H1 (cell line): Measurements from ENCODE around the gene TASOR2. TPM values are rescaled to one million over a fixed set of nuclear protein-coding genes. Genes with fewer than 3 reads are reported as not detected.

Source experiments
- CTCF ChIA-PET: fragments of 300-600 bp; sonication (Branson Sonifier 250); formaldehyde crosslinking; loops from one replicate; lab custom pipeline; 2021; ENCODE audit not compliant: partially characterized antibody; lab: Charles Lee
- POLR2A ChIA-PET: fragments of 300-600 bp; sonication (Branson Sonifier 250); formaldehyde crosslinking; loops from one replicate; lab custom pipeline; 2021; ENCODE audit warnings: inconsistent platforms; ENCODE audit not compliant: partially characterized antibody; lab: Charles Lee
- DNase-seq, 2 experiments: peaks; one replicate each; pipeline versions ENCODE4 v3.0.0 to v3.0.0-alpha.2; 2010 to 2022; ENCODE audit warnings: low spot score in 2 of 2, low read depth in 1 of 2, mixed read lengths in 1 of 2
- FAIRE-seq: peaks from 2 replicates; lab custom pipeline; 2011; peaks lifted over from hg19 to GRCh38; lab: Jason Lieb, UNC
- H2AFZ ChIP-seq: 2 replicates; pipeline ENCODE4 v1.8.1; 2012; ENCODE audit warnings: low read length, inconsistent platforms
- H2AK5ac ChIP-seq: 2 replicates; pipeline ENCODE4 v1.6.1; 2013; ENCODE audit warnings: low read depth, low read length
- H2BK120ac ChIP-seq: replicated peaks from 2 replicates; pipeline ENCODE3; 2013; ENCODE audit warnings: low read depth, low read length, inconsistent platforms
- H2BK12ac ChIP-seq: 2 replicates; pipeline ENCODE4 v1.6.1; 2013; ENCODE audit warnings: low read depth, low read length
- H2BK15ac ChIP-seq: 2 replicates; pipeline ENCODE4 v1.6.1; 2013; ENCODE audit warnings: low read length
- H2BK20ac ChIP-seq: 2 replicates; pipeline ENCODE4 v1.6.1; 2013; ENCODE audit warnings: low read length
- H2BK5ac ChIP-seq: 2 replicates; pipeline ENCODE4 v1.6.1; 2013; ENCODE audit warnings: low read depth, low read length
- H3K14ac ChIP-seq: 2 replicates; pipeline ENCODE4 v1.6.1; 2013; ENCODE audit warnings: inconsistent platforms; ENCODE audit not compliant: insufficient read length
- H3K18ac ChIP-seq: 2 replicates; pipeline ENCODE4 v1.6.1; 2013; ENCODE audit warnings: low read length; ENCODE audit errors: extremely low read depth
- H3K23ac ChIP-seq: 2 replicates; pipeline ENCODE4 v1.6.1; 2013; ENCODE audit warnings: inconsistent platforms; ENCODE audit not compliant: insufficient read length
- H3K23me2 ChIP-seq: 2 replicates; pipeline ENCODE4 v1.6.1; 2013; ENCODE audit warnings: low read depth, low read length
- H3K27ac ChIP-seq: 2 replicates; pipeline ENCODE4 v1.6.1; 2011; ENCODE audit warnings: low read depth, low read length, inconsistent platforms
- H3K27me3 ChIP-seq, 4 experiments: replicated peaks in 1 of 4; 1 replicate in 1 of 4; 2 replicates in 3 of 4; pipeline versions ENCODE4 v1.6.1 to v1.8.1; 2011 to 2013; ENCODE audit warnings: low read length in 3 of 4, mild to moderate bottlenecking in 3 of 4, inconsistent platforms in 2 of 4, mixed read lengths in 2 of 4, moderate library complexity in 1 of 4; ENCODE audit not compliant: control insufficient read depth in 3 of 4, insufficient read depth in 3 of 4; ENCODE audit errors: extremely low read depth in 1 of 4
- H3K36me3 ChIP-seq, 4 experiments: 2 replicates each; pipeline versions ENCODE4 v1.6.1 to v1.8.1; 2011 to 2013; ENCODE audit warnings: mild to moderate bottlenecking in 4 of 4, low read length in 3 of 4, moderate library complexity in 2 of 4, control low read depth in 1 of 4, inconsistent platforms in 1 of 4; ENCODE audit not compliant: insufficient read depth in 4 of 4, control insufficient read depth in 2 of 4
- H3K4ac ChIP-seq: replicated peaks from 2 replicates; pipeline ENCODE3; 2013; ENCODE audit warnings: low read length, low read depth, mixed read lengths, inconsistent platforms; ENCODE audit not compliant: insufficient read length
- H3K4me1 ChIP-seq, 4 experiments: replicated peaks in 1 of 4; 1 replicate in 1 of 4; 2 replicates in 3 of 4; pipeline versions ENCODE4 v1.6.1 to v1.8.1; 2011 to 2013; ENCODE audit warnings: low read length in 3 of 4, inconsistent platforms in 2 of 4, mixed read lengths in 1 of 4; ENCODE audit not compliant: insufficient read depth in 4 of 4, control insufficient read depth in 3 of 4
- H3K4me2 ChIP-seq, 2 experiments: 2 replicates each; pipeline versions ENCODE4 v1.6.1 to v1.8.1; 2011 to 2013; ENCODE audit warnings: low read depth in 2 of 2, low read length in 2 of 2, control low read depth in 1 of 2, inconsistent platforms in 1 of 2, mild to moderate bottlenecking in 1 of 2; ENCODE audit not compliant: insufficient read depth in 1 of 2
- H3K4me3 ChIP-seq, 4 experiments: fragments of 200-600, 300-600 bp in 1 of 4; sonication (generic), shearing (Covaris generic), sonication (Bioruptor Twin) in 1 of 4; 2 replicates each; pipeline versions ENCODE4 v1.5.1 to v1.8.1; 2011 to 2016; ENCODE audit warnings: low read length in 4 of 4, low read depth in 3 of 4, control low read depth in 2 of 4, inconsistent platforms in 2 of 4, mild to moderate bottlenecking in 2 of 4, mixed read lengths in 1 of 4, moderate library complexity in 1 of 4; ENCODE audit not compliant: insufficient read depth in 2 of 4; ENCODE audit errors: extremely low read depth in 1 of 4
- H3K56ac ChIP-seq: replicated peaks from 2 replicates; pipeline ENCODE3; 2013; ENCODE audit warnings: low read depth, mild to moderate bottlenecking, mixed read lengths, low read length, inconsistent platforms; ENCODE audit not compliant: insufficient read length
- H3K79me1 ChIP-seq: 2 replicates; pipeline ENCODE4 v1.6.1; 2013; ENCODE audit warnings: low read depth, low read length, control low read depth
- H3K79me2 ChIP-seq, 2 experiments: 2 replicates each; pipeline versions ENCODE4 v1.6.1 to v1.8.1; 2012 to 2013; ENCODE audit warnings: low read length in 2 of 2, mild to moderate bottlenecking in 2 of 2, inconsistent platforms in 1 of 2; ENCODE audit not compliant: insufficient read depth in 2 of 2, control insufficient read depth in 1 of 2
- H3K9ac ChIP-seq, 4 experiments: replicated peaks in 1 of 4; 1 replicate in 1 of 4; 2 replicates in 3 of 4; pipeline versions ENCODE4 v1.6.1 to v1.8.1; 2011 to 2013; ENCODE audit warnings: low read depth in 3 of 4, low read length in 3 of 4, control low read depth in 2 of 4, mild to moderate bottlenecking in 2 of 4, moderate library complexity in 2 of 4, inconsistent platforms in 1 of 4; ENCODE audit errors: extremely low read depth in 1 of 4
- H3K9me3 ChIP-seq, 2 experiments: 2 replicates each; pipeline versions ENCODE4 v1.6.1 to v1.8.1; 2012 to 2013; ENCODE audit warnings: mild to moderate bottlenecking in 2 of 2, moderate library complexity in 2 of 2, control low read depth in 1 of 2, inconsistent platforms in 1 of 2, low read depth in 1 of 2, low read length in 1 of 2, mixed read lengths in 1 of 2; ENCODE audit not compliant: insufficient read depth in 2 of 2
- H4K20me1 ChIP-seq, 2 experiments: replicated peaks in 1 of 2; 2 replicates each; pipeline versions ENCODE3 to v1.8.1; 2011 to 2013; ENCODE audit warnings: inconsistent platforms in 2 of 2, low read length in 2 of 2, mild to moderate bottlenecking in 1 of 2; ENCODE audit not compliant: insufficient read depth in 2 of 2, control insufficient read depth in 1 of 2
- H4K5ac ChIP-seq: 2 replicates; pipeline ENCODE4 v1.6.1; 2013; ENCODE audit warnings: low read length, low read depth, mixed read lengths, inconsistent platforms; ENCODE audit not compliant: insufficient read length
- H4K8ac ChIP-seq: 2 replicates; pipeline ENCODE4 v1.8.0; 2013; ENCODE audit warnings: mild to moderate bottlenecking, moderate library complexity, low read length, inconsistent platforms; ENCODE audit not compliant: insufficient read depth; ENCODE audit errors: extremely low read depth
- H4K91ac ChIP-seq: replicated peaks from 2 replicates; pipeline ENCODE3; 2013; ENCODE audit warnings: low read length, mixed read lengths, inconsistent platforms; ENCODE audit not compliant: insufficient read length
- ASH2L ChIP-seq: fragments of 200-600, 300-600 bp; sonication (generic); IDR thresholded peaks from one replicate; pipeline ENCODE4 v1.7.1; 2017; ENCODE audit warnings: low read length
- BCL11A ChIP-seq, 2 experiments: IDR thresholded peaks; one replicate each; pipeline ENCODE4 v1.6.1; 2011; ENCODE audit warnings: low read depth in 2 of 2, low read length in 2 of 2, mild to moderate bottlenecking in 2 of 2
- CHD2 ChIP-seq: IDR thresholded peaks from 2 replicates; pipeline ENCODE4 v1.6.1; 2012; ENCODE audit warnings: low read length, improper control_type of control experiment
- EGR1 ChIP-seq: IDR thresholded peaks from 2 replicates; pipeline ENCODE4 v1.6.1; 2011; ENCODE audit warnings: low read depth, low read length, borderline replicate concordance
- JUN ChIP-seq: IDR thresholded peaks from 2 replicates; pipeline ENCODE4 v1.6.1; 2011; ENCODE audit warnings: low read depth, mild to moderate bottlenecking, improper control_type of control experiment, low read length
- NRF1 ChIP-seq: IDR thresholded peaks from 2 replicates; pipeline ENCODE4 v1.6.1; 2011; ENCODE audit warnings: mild to moderate bottlenecking, low read depth, low read length, improper control_type of control experiment
- POU5F1 ChIP-seq: IDR thresholded peaks from 2 replicates; pipeline ENCODE4 v1.6.1; 2011; ENCODE audit warnings: low read depth, mild to moderate bottlenecking, low read length, moderate library complexity
- RAD21 ChIP-seq, 2 experiments: IDR thresholded peaks in 1 of 2; conservative IDR thresholded peaks in 1 of 2; 2 replicates each; pipeline ENCODE4 v1.6.1; 2011; ENCODE audit warnings: low read depth in 2 of 2, low read length in 2 of 2, improper control_type of control experiment in 1 of 2, inconsistent platforms in 1 of 2, mild to moderate bottlenecking in 1 of 2, moderate library complexity in 1 of 2
- RFX5 ChIP-seq: IDR thresholded peaks from 2 replicates; pipeline ENCODE4 v1.6.1; 2011; ENCODE audit warnings: low read depth, low read length, improper control_type of control experiment, borderline replicate concordance
- RNF2 ChIP-seq: fragments of 200-900, 300-1000 bp; sonication (generic); IDR thresholded peaks from 2 replicates; pipeline ENCODE4 v1.7.1; 2016; ENCODE audit warnings: borderline replicate concordance, low read depth, mild to moderate bottlenecking, antibody characterized with exemption, low read length; ENCODE audit not compliant: poor library complexity, severe bottlenecking; ENCODE audit errors: missing control alignments
- TBP ChIP-seq: IDR thresholded peaks from 2 replicates; pipeline ENCODE4 v1.6.1; 2011; ENCODE audit warnings: low read depth, low read length, improper control_type of control experiment
- WGBS, 2 experiments: shearing (Covaris generic) in 1 of 2; methylation state at CpG; one replicate each; pipeline versions ENCODE4 v1.1.6 to v1.1.7; 2013 to 2015; ENCODE audit warnings: low lambda C conversion rate in 2 of 2, mixed read lengths in 2 of 2, inconsistent platforms in 1 of 2, low coverage in 1 of 2, missing lambda C conversion rate in 1 of 2; ENCODE audit not compliant: insufficient replicate concordance in 2 of 2, insufficient coverage in 1 of 2, insufficient read length in 1 of 2; ENCODE audit errors: extremely low coverage in 1 of 2, missing lambda C conversion rate in 1 of 2; 5-methylcytosine and 5-hydroxymethylcytosine counted together
- polyA plus RNA-seq, 7 experiments: library from polyadenylated mRNA; depleted of rRNA in 3 of 7; stranded (reverse) in 5 of 7; unstranded in 2 of 7; fragments of >200 nt in 5 of 7; fragments of 200-250 nt in 2 of 7; gene quantifications; 1 replicate in 5 of 7; 2 replicates in 1 of 7; 4 replicates in 1 of 7; pipeline versions ENCODE4 v1.2.1 to v1.2.3, GENCODE V29; 2011 to 2013; ENCODE audit warnings: missing spikeins in 2 of 7, mixed read lengths in 2 of 7
- total RNA-seq: library from RNA; stranded (reverse); fragmentation: NEBNext Ultra II Directional; extraction: Animal tissue kit (Norgen Biotek cat#: 25700); gene quantifications from 2 replicates; pipeline ENCODE4 v1.2.1, GENCODE V29; 2021
- TF ChIP-seq, protein P1 (sequence below): IDR thresholded peaks from 2 replicates; pipeline ENCODE4 v1.6.1; 2012; ENCODE audit warnings: inconsistent platforms

Gene TASOR2
- total and polyA plus RNA-seq, 2 of the 8 experiments (the other 6 are each of a cell fraction or from before 2014, with no cell fraction given): 13.1 to 74.9 TPM

DNA sequence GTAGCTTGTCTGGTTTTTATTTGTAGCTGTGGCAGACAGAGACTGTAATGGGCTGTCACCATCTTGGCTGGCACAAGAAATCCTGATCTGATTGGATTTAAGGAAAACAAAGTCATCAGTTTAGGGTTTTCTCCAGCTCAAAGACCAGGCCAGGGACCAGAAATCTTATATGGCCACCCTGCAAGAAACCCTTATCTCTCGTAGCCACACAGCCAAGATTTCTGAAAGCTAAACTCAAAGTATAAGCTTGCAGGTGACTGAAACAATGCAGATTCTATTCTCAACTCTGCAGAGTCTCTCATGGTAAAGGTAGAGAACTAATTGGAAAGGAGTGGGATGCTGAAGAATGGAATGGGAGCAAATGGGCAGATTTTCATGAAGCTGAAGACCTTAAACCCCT is 15.0 kb upstream of the TASOR2 start:
- Histone ChIP-seq H2AK5ac (no peak overlapping the region), H3K36me3 (no peaks in the 10 kb centered on the region), H3K79me2 (peaks cover 0 to 10% of the 10 kb centered on the region in 2 experiments; a peak in 1 of 4 replicates), H4K20me1 (peaks cover 2 to 3% of the 10 kb centered on the region in 2 experiments), H2BK5ac (no peak overlapping the region), H2BK120ac (no peak overlapping the region), H3K27me3 (0 out of 7 replicates have a peak, but pooled peaks cover 0 to 4% (median 1%) of the 10 kb centered on the region in 4 experiments), H2BK15ac (no peak overlapping the region), H2BK12ac (no peak overlapping the region), H3K56ac (no peak overlapping the region), H4K91ac (no peak overlapping the region), H3K79me1 (no peaks in the 10 kb centered on the region), H2AFZ (no peak overlapping the region), H4K5ac (no peak overlapping the region), H3K9ac (no peak overlapping the region), H3K23me2 (peaks cover 5% of the 10 kb centered on the region), H2BK20ac (no peak overlapping the region), H3K27ac (no peak overlapping the region), H3K18ac (no peak overlapping the region), H4K8ac (no peak overlapping the region), H3K9me3 (peaks cover 0 to 5% of the 10 kb centered on the region in 2 experiments; a peak in 2 of 4 replicates), H3K4me3 (no peak overlapping the region), H3K14ac (no peak overlapping the region), H3K4ac (no peak overlapping the region), H3K4me2 (no peak overlapping the region), H3K4me1 (peaks cover 0 to 6% (median 5%) of the 10 kb centered on the region in 4 experiments; a peak in 4 of 7 replicates), H3K23ac (no peak overlapping the region)
- ChIA-PET POLR2A (interaction anchor here (2.0 kb wide), 1 partner anchor 14 kb away, joined by 5 read pairs; no protein-coding TSS in a partner anchor), CTCF (interaction anchor here (1.6 to 3.3 kb wide), 3 partner anchors 9 to 39 kb away, joined by 6 to 11 read pairs (median 7); partner anchors contain the start of gene TASOR2)
- 86% methylated on average over 1 of the region's 1 CpG; no CpG with 5 or more reads in 1 of the 2 experiments for WGBS, 2 experiments
- FAIRE-seq (no peak), DNase-seq (no peak)
- TF ChIP-seq RAD21 (IDR thresholded peaks at IDR 0.05 in 1 of 2, conservative IDR thresholded peaks at IDR 0.05 in 1 of 2; ENCODE audit: low read depth in 2 of 2, low read length in 2 of 2): no peak
- no peak for TF ChIP-seq POU5F1
- no peak for TF ChIP-seq EGR1
- TF ChIP-seq BCL11A (IDR thresholded peaks at IDR 0.05; ENCODE audit: low read depth in 2 of 2, low read length in 2 of 2): no peak
- no peak for TF ChIP-seq RNF2
- TF ChIP-seq ASH2L: no peak
- TF ChIP-seq NRF1: no peak
- TF ChIP-seq JUN: no peak
- TF ChIP-seq RFX5: no peak
- TF ChIP-seq TBP: no peak
- no peak for TF ChIP-seq CHD2
- TF ChIP-seq, protein P1, sequence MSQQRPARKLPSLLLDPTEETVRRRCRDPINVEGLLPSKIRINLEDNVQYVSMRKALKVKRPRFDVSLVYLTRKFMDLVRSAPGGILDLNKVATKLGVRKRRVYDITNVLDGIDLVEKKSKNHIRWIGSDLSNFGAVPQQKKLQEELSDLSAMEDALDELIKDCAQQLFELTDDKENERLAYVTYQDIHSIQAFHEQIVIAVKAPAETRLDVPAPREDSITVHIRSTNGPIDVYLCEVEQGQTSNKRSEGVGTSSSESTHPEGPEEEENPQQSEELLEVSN: no peak
